OCI-LY7 (cell line): ENCODE measurements around the gene STOML2.

ENCODE experiments used
- CTCF ChIP-seq: fragments of 200-600 bp; sonication (generic); conservative IDR thresholded peaks from 2 replicates; pipeline ENCODE4 v1.5.1; 2014; ENCODE audit warnings: mild to moderate bottlenecking, antibody characterized with exemption, low read length, moderate library complexity, mixed read lengths
- EZH2phosphoT487 ChIP-seq: fragments of 200-600 bp; sonication (generic); IDR thresholded peaks from 2 replicates; pipeline ENCODE4 v1.6.1; 2018; ENCODE audit warnings: low read depth, borderline replicate concordance, mild to moderate bottlenecking, mixed run types, antibody characterized with exemption, low read length, moderate library complexity, mixed read lengths

- no peak for TF ChIP-seq CTCF
- no peak for TF ChIP-seq EZH2phosphoT487
Measured at GRCh38 chr9:35115680-35116538, 13.0 kb upstream of the STOML2 start, which contains the start of gene ATOSB.
